A549 (cell line): ENCODE measurements around the gene ATP6V0A1. TPM values are rescaled to one million over a fixed set of nuclear protein-coding genes. Genes with fewer than 3 reads are reported as not detected.

Experiments used
- ATAC-seq, 2 experiments: fragments of 200-7000 bp in 1 of 2; fragments of >200 bp in 1 of 2; cut with Nextera tagmentation in 1 of 2; cut with Tn5 transposase in 1 of 2; 3 replicates each; pipeline versions ENCODE4 v1.8.0 to v1.9.1; 2018 to 2020; ENCODE audit warnings: mild to moderate bottlenecking in 1 of 2, moderate library complexity in 1 of 2
- CTCF ChIA-PET: fragments of 300-600 bp; sonication (Branson Sonifier 250); formaldehyde crosslinking; extraction: SDS; loops from one replicate; lab custom pipeline; 2021; ENCODE audit warnings: antibody characterized with exemption, inconsistent platforms; lab: Yijun Ruan, JAX
- POLR2A ChIA-PET: fragments of 350-600 bp; formaldehyde crosslinking; extraction: SDS; loops from one replicate; lab custom pipeline; 2021; ENCODE audit warnings: antibody characterized with exemption, inconsistent platforms; lab: Yijun Ruan, JAX
- DNase-seq, 2 experiments: peaks; one replicate each; pipeline versions ENCODE4 v3.0.0 to v3.0.0-alpha.2; 2011 to 2016; ENCODE audit warnings: low read depth in 1 of 2, low spot score in 1 of 2
- FAIRE-seq: peaks from 2 replicates; lab custom pipeline; 2011; peaks lifted over from hg19 to GRCh38; lab: Jason Lieb, UNC
- H3K27ac ChIP-seq, 2 experiments: fragments of >200 bp; sonication (Bioruptor Twin); formaldehyde crosslinking; 3 replicates each; pipeline ENCODE4 v1.5.1; 2016 to 2017
- H3K4me1 ChIP-seq: fragments of >200 bp; sonication (Bioruptor Twin); formaldehyde crosslinking; 3 replicates; pipeline ENCODE4 v1.6.1; 2016
- H3K4me2 ChIP-seq: fragments of >200 bp; sonication (Bioruptor Twin); formaldehyde crosslinking; 3 replicates; pipeline ENCODE4 v1.6.1; 2016
- H3K4me3 ChIP-seq: fragments of >200 bp; sonication (Bioruptor Twin); formaldehyde crosslinking; 3 replicates; pipeline ENCODE4 v1.5.1; 2016
- H3K9me3 ChIP-seq: fragments of >200 bp; sonication (Bioruptor Twin); formaldehyde crosslinking; 3 replicates; pipeline ENCODE4 v1.6.1; 2016
- CBX2 ChIP-seq: fragments of 200-600 bp; sonication (generic); IDR thresholded peaks from 2 replicates; pipeline ENCODE4 v1.6.1; 2016; ENCODE audit warnings: low read depth, mild to moderate bottlenecking, borderline replicate concordance
- CBX8 ChIP-seq: fragments of 200-600 bp; sonication (generic); IDR thresholded peaks from 2 replicates; pipeline ENCODE4 v1.6.1; 2016
- CHD2 ChIP-seq: fragments of 150-350 bp; IDR thresholded peaks from 2 replicates; pipeline ENCODE4 v1.6.1; 2014; ENCODE audit warnings: low read length; ENCODE audit not compliant: partially characterized antibody
- ESRRA ChIP-seq: fragments of 150-350 bp; IDR thresholded peaks from 2 replicates; pipeline ENCODE4 v1.6.1; 2014; ENCODE audit warnings: mild to moderate bottlenecking, low read length, borderline replicate concordance
- FOXS1 ChIP-seq: fragments of 250-450 bp; sonication (Bioruptor Pico); IDR thresholded peaks from 2 replicates; pipeline ENCODE4 v1.5.0; 2020; ENCODE audit warnings: mild to moderate bottlenecking, moderate library complexity
- GATA3 ChIP-seq: IDR thresholded peaks from 2 replicates; pipeline ENCODE4 v1.6.1; 2012; ENCODE audit warnings: borderline replicate concordance
- HDAC2 ChIP-seq: fragments of 200-600 bp; sonication (generic); IDR thresholded peaks from 2 replicates; pipeline ENCODE4 v1.6.1; 2016
- HEYL ChIP-seq: fragments of 250-450 bp; sonication (Bioruptor Pico); IDR thresholded peaks from 2 replicates; pipeline ENCODE4 v1.8.0; 2021; ENCODE audit warnings: mild to moderate bottlenecking, moderate library complexity
- HOXB13 ChIP-seq: fragments of 250-450 bp; sonication (Bioruptor Pico); IDR thresholded peaks from 2 replicates; pipeline ENCODE4 v1.5.0; 2020; ENCODE audit warnings: low read depth, mild to moderate bottlenecking, moderate library complexity
- JUNB ChIP-seq: fragments of >200 bp; sonication (Bioruptor Twin); formaldehyde crosslinking; IDR thresholded peaks from 2 replicates; pipeline ENCODE4 v1.6.1; 2016
- MAFK ChIP-seq: fragments of 450-650 bp; IDR thresholded peaks from 2 replicates; pipeline ENCODE4 v1.6.1; 2014; ENCODE audit not compliant: partially characterized antibody
- NPAS2 ChIP-seq: fragments of 250-450 bp; sonication (Bioruptor Pico); IDR thresholded peaks from 2 replicates; pipeline ENCODE4 v1.8.0; 2022; ENCODE audit warnings: mild to moderate bottlenecking, moderate library complexity, borderline replicate concordance
- POLR2AphosphoS2 ChIP-seq: conservative IDR thresholded peaks from 2 replicates; pipeline ENCODE4 v1.6.1; 2012; ENCODE audit warnings: low read length, improper control_type of control experiment, inconsistent platforms
- RCOR1 ChIP-seq: fragments of 150-350 bp; IDR thresholded peaks from 2 replicates; pipeline ENCODE4 v1.6.1; 2014; ENCODE audit warnings: antibody characterized with exemption, low read length, low read depth
- SREBF2 ChIP-seq: fragments of 450-650 bp; IDR thresholded peaks from 2 replicates; pipeline ENCODE4 v1.6.1; 2014; ENCODE audit warnings: mild to moderate bottlenecking, moderate library complexity
- TP53 ChIP-seq: fragments of 250-450 bp; sonication (Bioruptor Pico); IDR thresholded peaks from 2 replicates; pipeline ENCODE4 v1.5.0; 2021; ENCODE audit warnings: mild to moderate bottlenecking, moderate library complexity
- WGBS: methylation state at CpG from one replicate; pipeline ENCODE4 v1.1.6; 2017; ENCODE audit errors: missing lambda C conversion rate; 5-methylcytosine and 5-hydroxymethylcytosine counted together
- polyA plus RNA-seq, 4 experiments: library from polyadenylated mRNA; depleted of rRNA in 3 of 4; stranded (reverse); fragments of >200 nt; fragmentation: RNase III in 1 of 4; extraction: RNeasy Plus Mini Kit Qiagen cat#74134 plus additional on column Dnase treatment in 1 of 4; gene quantifications; 2 replicates in 3 of 4; 3 replicates in 1 of 4; pipeline ENCODE4 v1.2.3, GENCODE V29; 2011 to 2017
- TF ChIP-seq, protein P1 (sequence below): IDR thresholded peaks from 2 replicates; pipeline ENCODE4 v1.6.1; 2012; ENCODE audit warnings: low read depth, borderline replicate concordance
- TF ChIP-seq, protein P2 (sequence below): fragments of 250-450 bp; sonication (Bioruptor Pico); IDR thresholded peaks from 2 replicates; pipeline ENCODE4 v1.5.0; 2021; ENCODE audit warnings: mild to moderate bottlenecking, moderate library complexity, borderline replicate concordance
- TF ChIP-seq, protein P3 (sequence below): IDR thresholded peaks from 2 replicates; pipeline ENCODE4 v1.6.1; 2012
- TF ChIP-seq, protein P4 (sequence below): fragments of 150-350 bp; IDR thresholded peaks from 2 replicates; pipeline ENCODE4 v1.6.1; 2014; ENCODE audit warnings: low read depth, mild to moderate bottlenecking, low read length
- TF ChIP-seq, protein P5 (sequence below): fragments of 450-650 bp; IDR thresholded peaks from 2 replicates; pipeline ENCODE4 v1.6.1; 2014; ENCODE audit warnings: antibody characterized with exemption

ATP6V0A1 gene
- polyA plus RNA-seq, 2 of the 4 experiments (the other 2 are of a cell fraction): 27.3 to 33.7 TPM

DNA sequence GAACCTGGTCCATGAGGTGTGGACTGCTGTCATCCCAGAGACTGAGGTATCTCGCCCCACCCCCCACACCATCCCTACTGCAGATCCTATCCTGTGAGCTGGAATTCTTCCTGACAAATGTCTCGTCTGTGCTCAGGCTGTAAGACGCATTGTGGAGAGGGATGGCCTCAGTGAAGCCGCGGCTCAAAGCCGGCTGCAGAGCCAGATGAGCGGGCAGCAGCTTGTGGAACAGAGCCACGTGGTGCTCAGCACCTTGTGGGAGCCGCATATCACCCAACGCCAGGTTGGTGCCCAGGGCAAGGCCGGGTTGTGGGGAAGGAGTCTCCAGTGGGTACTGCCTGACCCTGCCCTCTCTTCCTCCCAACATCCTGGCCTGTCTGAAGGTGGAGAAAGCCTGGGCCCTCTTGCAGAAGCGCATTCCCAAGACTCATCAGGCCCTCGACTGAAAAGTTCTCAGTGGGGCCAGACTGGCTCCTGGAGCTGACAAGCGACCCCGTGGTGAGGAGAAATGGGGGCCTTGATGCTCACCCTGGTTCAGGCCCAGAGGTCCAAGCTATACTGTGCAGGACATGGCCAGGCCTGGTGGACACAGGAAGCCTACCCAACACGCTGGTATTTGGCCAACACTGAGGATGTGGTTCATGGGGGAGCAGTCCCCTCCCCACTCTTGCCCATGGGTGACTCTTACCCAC lies 107.0 kb downstream of the ATP6V0A1 start:
- Histone ChIP-seq H3K4me3 (no peak overlapping the region), H3K9me3 (no peaks in the 10 kb centered on the region), H3K4me2 (no peak overlapping the region), H3K27ac (peak overlapping the region; percentile 96; a peak in 4 of 6 replicates), H3K4me1 (peaks cover 38% of the 10 kb centered on the region)
- ChIA-PET CTCF (interaction anchor here (0.6 to 9.3 kb wide), 8 partner anchors 12 to 270 kb away, joined by 3 to 120 read pairs (median 4); partner anchors contain the start of genes PLEKHH3 and PSMC3IP), POLR2A (interaction anchor here (1.9 to 3.5 kb wide), 2 partner anchors 11 kb away, joined by 7 to 17 read pairs; partner anchors contain the start of gene PSMC3IP)
- DNase-seq (no peak), ATAC-seq (no peak), FAIRE-seq (no peak)
- WGBS: 92% methylated on average over 16 of the region's 16 CpGs
- TF ChIP-seq FOXS1 (CRISPR knock-in tag) (no peak), ESRRA (no peak), TP53 (no peak), RCOR1 (no peak), CHD2 (no peak), HDAC2 (no peak), CBX2 (no peak), SREBF2 (no peak), MAFK (no peak), JUNB (no peak), GATA3 (no peak), POLR2AphosphoS2 (no peak), NPAS2 (no peak), HOXB13 (CRISPR knock-in tag) (no peak)
- TF ChIP-seq, protein P1, sequence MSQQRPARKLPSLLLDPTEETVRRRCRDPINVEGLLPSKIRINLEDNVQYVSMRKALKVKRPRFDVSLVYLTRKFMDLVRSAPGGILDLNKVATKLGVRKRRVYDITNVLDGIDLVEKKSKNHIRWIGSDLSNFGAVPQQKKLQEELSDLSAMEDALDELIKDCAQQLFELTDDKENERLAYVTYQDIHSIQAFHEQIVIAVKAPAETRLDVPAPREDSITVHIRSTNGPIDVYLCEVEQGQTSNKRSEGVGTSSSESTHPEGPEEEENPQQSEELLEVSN: no peak
- TF ChIP-seq, protein P2, sequence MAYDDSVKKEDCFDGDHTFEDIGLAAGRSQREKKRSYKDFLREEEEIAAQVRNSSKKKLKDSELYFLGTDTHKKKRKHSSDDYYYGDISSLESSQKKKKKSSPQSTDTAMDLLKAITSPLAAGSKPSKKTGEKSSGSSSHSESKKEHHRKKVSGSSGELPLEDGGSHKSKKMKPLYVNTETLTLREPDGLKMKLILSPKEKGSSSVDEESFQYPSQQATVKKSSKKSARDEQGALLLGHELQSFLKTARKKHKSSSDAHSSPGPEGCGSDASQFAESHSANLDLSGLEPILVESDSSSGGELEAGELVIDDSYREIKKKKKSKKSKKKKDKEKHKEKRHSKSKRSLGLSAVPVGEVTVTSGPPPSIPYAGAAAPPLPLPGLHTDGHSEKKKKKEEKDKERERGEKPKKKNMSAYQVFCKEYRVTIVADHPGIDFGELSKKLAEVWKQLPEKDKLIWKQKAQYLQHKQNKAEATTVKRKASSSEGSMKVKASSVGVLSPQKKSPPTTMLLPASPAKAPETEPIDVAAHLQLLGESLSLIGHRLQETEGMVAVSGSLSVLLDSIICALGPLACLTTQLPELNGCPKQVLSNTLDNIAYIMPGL: no peak
- TF ChIP-seq, protein P3, sequence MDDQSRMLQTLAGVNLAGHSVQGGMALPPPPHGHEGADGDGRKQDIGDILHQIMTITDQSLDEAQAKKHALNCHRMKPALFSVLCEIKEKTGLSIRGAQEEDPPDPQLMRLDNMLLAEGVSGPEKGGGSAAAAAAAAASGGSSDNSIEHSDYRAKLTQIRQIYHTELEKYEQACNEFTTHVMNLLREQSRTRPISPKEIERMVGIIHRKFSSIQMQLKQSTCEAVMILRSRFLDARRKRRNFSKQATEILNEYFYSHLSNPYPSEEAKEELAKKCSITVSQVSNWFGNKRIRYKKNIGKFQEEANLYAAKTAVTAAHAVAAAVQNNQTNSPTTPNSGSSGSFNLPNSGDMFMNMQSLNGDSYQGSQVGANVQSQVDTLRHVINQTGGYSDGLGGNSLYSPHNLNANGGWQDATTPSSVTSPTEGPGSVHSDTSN: no peak
- TF ChIP-seq, protein P4, sequence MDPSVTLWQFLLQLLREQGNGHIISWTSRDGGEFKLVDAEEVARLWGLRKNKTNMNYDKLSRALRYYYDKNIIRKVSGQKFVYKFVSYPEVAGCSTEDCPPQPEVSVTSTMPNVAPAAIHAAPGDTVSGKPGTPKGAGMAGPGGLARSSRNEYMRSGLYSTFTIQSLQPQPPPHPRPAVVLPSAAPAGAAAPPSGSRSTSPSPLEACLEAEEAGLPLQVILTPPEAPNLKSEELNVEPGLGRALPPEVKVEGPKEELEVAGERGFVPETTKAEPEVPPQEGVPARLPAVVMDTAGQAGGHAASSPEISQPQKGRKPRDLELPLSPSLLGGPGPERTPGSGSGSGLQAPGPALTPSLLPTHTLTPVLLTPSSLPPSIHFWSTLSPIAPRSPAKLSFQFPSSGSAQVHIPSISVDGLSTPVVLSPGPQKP: no peak

DNA sequence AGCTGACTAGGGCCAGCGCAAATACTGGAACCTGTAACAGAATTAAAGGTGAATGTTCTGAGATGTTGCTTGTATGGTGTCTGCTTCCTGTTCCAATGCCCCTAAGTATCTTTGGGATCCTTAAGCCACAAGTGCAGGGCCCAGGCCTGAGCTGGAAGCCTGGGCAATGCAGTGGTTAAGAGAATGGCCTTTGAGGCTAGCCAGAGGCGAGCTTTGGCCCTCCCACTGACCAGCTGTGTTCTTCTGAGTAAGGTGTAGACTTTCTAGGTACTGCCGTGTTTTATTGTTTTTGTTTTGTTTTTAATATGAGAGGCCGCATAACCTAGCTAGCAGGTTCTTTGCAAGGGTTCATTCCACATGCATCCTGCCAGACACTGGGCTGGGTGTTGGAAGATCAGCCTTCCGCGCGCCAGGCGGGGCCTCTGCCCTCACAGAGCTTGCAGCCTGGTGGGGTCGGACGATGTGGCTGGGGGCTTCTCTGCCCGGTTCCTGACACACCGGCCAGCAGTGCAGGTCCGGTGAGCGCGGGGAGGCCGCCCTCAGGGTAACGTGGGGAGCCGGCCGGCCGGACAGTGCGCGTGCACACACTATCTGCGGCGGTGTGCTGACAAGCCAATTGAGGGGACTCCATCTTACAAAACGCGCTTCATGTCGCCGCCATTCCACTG lies 107.7 kb downstream of the ATP6V0A1 start:
- peak; percentile 20 to 21; a peak in 5 of 6 replicates for ATAC-seq

More for the DNA sequence above, 107.7 kb downstream of the ATP6V0A1 start:
- no peak for FAIRE-seq
- DNase-seq: no peak
- Histone ChIP-seq H3K4me2 (peak overlapping the region; percentile 85), H3K9me3 (no peaks in the 10 kb centered on the region), H3K4me1 (peaks cover 35% of the 10 kb centered on the region), H3K4me3 (peak overlapping the region; percentile 93), H3K27ac (peak overlapping the region; percentile 96)
- CTCF ChIA-PET: interaction anchor here (0.7 to 9.3 kb wide), 4 partner anchors 12 to 113 kb away, joined by 3 to 120 read pairs (median 10); partner anchors contain the start of gene PSMC3IP
- POLR2A ChIA-PET: interaction anchor here (1.9 to 3.5 kb wide), 2 partner anchors 11 to 12 kb away, joined by 7 to 17 read pairs; partner anchors contain the start of gene PSMC3IP
- TF ChIP-seq CBX8: no peak
- TF ChIP-seq, protein P5, sequence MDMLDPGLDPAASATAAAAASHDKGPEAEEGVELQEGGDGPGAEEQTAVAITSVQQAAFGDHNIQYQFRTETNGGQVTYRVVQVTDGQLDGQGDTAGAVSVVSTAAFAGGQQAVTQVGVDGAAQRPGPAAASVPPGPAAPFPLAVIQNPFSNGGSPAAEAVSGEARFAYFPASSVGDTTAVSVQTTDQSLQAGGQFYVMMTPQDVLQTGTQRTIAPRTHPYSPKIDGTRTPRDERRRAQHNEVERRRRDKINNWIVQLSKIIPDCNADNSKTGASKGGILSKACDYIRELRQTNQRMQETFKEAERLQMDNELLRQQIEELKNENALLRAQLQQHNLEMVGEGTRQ: no peak
- no peak for TF ChIP-seq HEYL (CRISPR knock-in tag)
- peak; percentile 41; the same call in 1 of the 2 replicates for TF ChIP-seq GATA3
- WGBS: 69% methylated on average over 28 of the region's 28 CpGs
